Left lobe of liver (tissue), 2 donors: ENCODE data around the gene NDUFAF8. TPM values are rescaled to one million over a fixed set of nuclear protein-coding genes. Genes with fewer than 3 reads are reported as not detected.

Experiments
- ATAC-seq: fragments of 200-7000 bp; cut with Tn5 transposase; one replicate; pipeline ENCODE4 v1.9.1; 2020; ENCODE audit warnings: mild to moderate bottlenecking, moderate library complexity
- DNase-seq: peaks from one replicate; pipeline ENCODE4 v3.0.0-alpha.2; 2020; ENCODE audit warnings: low spot score
- total RNA-seq: library from RNA; stranded (reverse); gene quantifications from one replicate; pipeline ENCODE4 v1.2.1, GENCODE V29; 2021
- donor health status: DM: no; HTN: no; CAD: no; lungs with moderate emphysema.
- donor health status: DM: no; HTN: yes; CAD: no.

NDUFAF8 gene
- total RNA-seq, 1 donor from 2014 or later, result 33.3 TPM

- no peak for DNase-seq
- no peak for ATAC-seq
Measured at GRCh38 chr17:81267390-81268067, 28.4 kb downstream of the NDUFAF8 start.

- no peak for ATAC-seq
Measured at GRCh38 chr17:81270279-81270678, 31.2 kb downstream of the NDUFAF8 start.

GRCh38 chr17:81271226-81271625 is 32.1 kb downstream of the NDUFAF8 start:
- no peak for DNase-seq

More at GRCh38 chr17:81270279-81270678, 31.2 kb downstream of the NDUFAF8 start:
- DNase-seq, result no peak

GRCh38 chr17:81272616-81273015 is 33.5 kb downstream of the NDUFAF8 start:
- DNase-seq (no peak), ATAC-seq (peak; percentile 20)

More at GRCh38 chr17:81271226-81271625, 32.1 kb downstream of the NDUFAF8 start:
- ATAC-seq, result no peak

GRCh38 chr17:81273698-81274470 is 34.8 kb downstream of the NDUFAF8 start:
- DNase-seq, result no peak

GRCh38 chr17:81274471-81274855 is 35.3 kb downstream of the NDUFAF8 start:
- ATAC-seq, result no peak
- DNase-seq, result no peak

More at GRCh38 chr17:81273698-81274470, 34.8 kb downstream of the NDUFAF8 start:
- ATAC-seq, result no peak

- DNase-seq (no peak), ATAC-seq (no peak)
Measured at GRCh38 chr17:81276781-81277180, 37.7 kb downstream of the NDUFAF8 start.

- no peak for DNase-seq
- peak; percentile 10 for ATAC-seq
Measured at GRCh38 chr17:81277421-81277820, 38.3 kb downstream of the NDUFAF8 start.

- no peak for DNase-seq
- ATAC-seq, result no peak
Measured at GRCh38 chr17:81277946-81278693, 39.0 kb downstream of the NDUFAF8 start.

GRCh38 chr17:81278831-81279230 is 39.7 kb downstream of the NDUFAF8 start:
- DNase-seq, result no peak
- ATAC-seq, result no peak

- ATAC-seq (no peak), DNase-seq (no peak)
Measured at GRCh38 chr17:81279278-81280275, 40.5 kb downstream of the NDUFAF8 start.

- no peak for DNase-seq
- no peak for ATAC-seq
Measured at GRCh38 chr17:81280571-81280970, 41.5 kb downstream of the NDUFAF8 start.

GRCh38 chr17:81282141-81282540 is 43.0 kb downstream of the NDUFAF8 start:
- DNase-seq (no peak), ATAC-seq (no peak)

GRCh38 chr17:81282876-81283275 is 43.8 kb downstream of the NDUFAF8 start:
- no peak for ATAC-seq
- no peak for DNase-seq

GRCh38 chr17:81285179-81285878 is 46.2 kb downstream of the NDUFAF8 start:
- peak; percentile 73 for DNase-seq
- peak; percentile 73 for ATAC-seq

- DNase-seq (no peak), ATAC-seq (no peak)
Measured at GRCh38 chr17:81285894-81286293, 46.8 kb downstream of the NDUFAF8 start.

GRCh38 chr17:81286491-81287145 is 47.5 kb downstream of the NDUFAF8 start:
- no peak for ATAC-seq
- DNase-seq, result no peak

GRCh38 chr17:81287152-81287551 is 48.0 kb downstream of the NDUFAF8 start:
- no peak for ATAC-seq
- no peak for DNase-seq
